OCI-LY1 (cell line): Measurements from ENCODE around the gene UBE2C.

Source experiments
- EZH2 ChIP-seq: fragments of 200-600 bp; sonication (generic), shearing (Covaris generic); IDR thresholded peaks from 2 replicates; pipeline ENCODE4 v1.8.0; 2017; ENCODE audit warnings: borderline replicate concordance, mixed run types, mild to moderate bottlenecking, antibody characterized with exemption, low read length, moderate library complexity, mixed read lengths
- TF ChIP-seq, protein P1 (sequence below): fragments of 200-600 bp; sonication (generic), shearing (Covaris generic); IDR thresholded peaks from 2 replicates; pipeline ENCODE4 v1.5.1; 2017; ENCODE audit warnings: mild to moderate bottlenecking, antibody characterized with exemption, low read length, moderate library complexity, mixed read lengths

DNA sequence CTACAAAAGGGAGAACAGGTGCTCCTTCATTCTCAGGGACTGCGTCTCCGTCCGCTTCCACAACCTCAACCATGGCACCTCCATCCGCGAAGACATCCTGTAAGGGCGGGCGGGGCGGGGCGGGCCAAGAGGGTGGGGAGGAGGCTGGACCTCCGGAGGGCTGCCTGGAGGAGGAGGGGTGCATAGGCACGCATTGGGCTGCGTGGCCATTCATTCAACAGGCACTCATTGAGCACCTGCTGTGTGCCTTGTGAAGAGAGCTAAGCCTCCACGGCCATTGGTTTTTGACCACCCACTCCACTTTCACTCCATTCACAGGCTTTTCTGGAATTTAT, 45.4 kb downstream of the UBE2C start:
- no peak for TF ChIP-seq EZH2
- TF ChIP-seq, protein P1, sequence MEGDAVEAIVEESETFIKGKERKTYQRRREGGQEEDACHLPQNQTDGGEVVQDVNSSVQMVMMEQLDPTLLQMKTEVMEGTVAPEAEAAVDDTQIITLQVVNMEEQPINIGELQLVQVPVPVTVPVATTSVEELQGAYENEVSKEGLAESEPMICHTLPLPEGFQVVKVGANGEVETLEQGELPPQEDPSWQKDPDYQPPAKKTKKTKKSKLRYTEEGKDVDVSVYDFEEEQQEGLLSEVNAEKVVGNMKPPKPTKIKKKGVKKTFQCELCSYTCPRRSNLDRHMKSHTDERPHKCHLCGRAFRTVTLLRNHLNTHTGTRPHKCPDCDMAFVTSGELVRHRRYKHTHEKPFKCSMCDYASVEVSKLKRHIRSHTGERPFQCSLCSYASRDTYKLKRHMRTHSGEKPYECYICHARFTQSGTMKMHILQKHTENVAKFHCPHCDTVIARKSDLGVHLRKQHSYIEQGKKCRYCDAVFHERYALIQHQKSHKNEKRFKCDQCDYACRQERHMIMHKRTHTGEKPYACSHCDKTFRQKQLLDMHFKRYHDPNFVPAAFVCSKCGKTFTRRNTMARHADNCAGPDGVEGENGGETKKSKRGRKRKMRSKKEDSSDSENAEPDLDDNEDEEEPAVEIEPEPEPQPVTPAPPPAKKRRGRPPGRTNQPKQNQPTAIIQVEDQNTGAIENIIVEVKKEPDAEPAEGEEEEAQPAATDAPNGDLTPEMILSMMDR: no peak
